Hepatic stellate cell (primary cell): ENCODE results near the gene RPL18.
A peak's percentile ranks its signal among the peaks of the same experiment; 100 is the strongest.
"Not testable (repeated sequence)": the region's sequence is repeated elsewhere in the genome, so short reads cannot be mapped to it uniquely, and the experiment has no call there.

ENCODE experiments used
- DNase-seq: peaks from one replicate; pipeline ENCODE4 v3.0.0; 2011; ENCODE audit warnings: low spot score

RPL18 gene

GRCh38 chr19:48578891-48579290 lies 40.1 kb downstream of the RPL18 start:
- peak; percentile 81 for DNase-seq

GRCh38 chr19:48577908-48578307 lies 41.1 kb downstream of the RPL18 start:
- not testable (repeated sequence) for DNase-seq

DNA sequence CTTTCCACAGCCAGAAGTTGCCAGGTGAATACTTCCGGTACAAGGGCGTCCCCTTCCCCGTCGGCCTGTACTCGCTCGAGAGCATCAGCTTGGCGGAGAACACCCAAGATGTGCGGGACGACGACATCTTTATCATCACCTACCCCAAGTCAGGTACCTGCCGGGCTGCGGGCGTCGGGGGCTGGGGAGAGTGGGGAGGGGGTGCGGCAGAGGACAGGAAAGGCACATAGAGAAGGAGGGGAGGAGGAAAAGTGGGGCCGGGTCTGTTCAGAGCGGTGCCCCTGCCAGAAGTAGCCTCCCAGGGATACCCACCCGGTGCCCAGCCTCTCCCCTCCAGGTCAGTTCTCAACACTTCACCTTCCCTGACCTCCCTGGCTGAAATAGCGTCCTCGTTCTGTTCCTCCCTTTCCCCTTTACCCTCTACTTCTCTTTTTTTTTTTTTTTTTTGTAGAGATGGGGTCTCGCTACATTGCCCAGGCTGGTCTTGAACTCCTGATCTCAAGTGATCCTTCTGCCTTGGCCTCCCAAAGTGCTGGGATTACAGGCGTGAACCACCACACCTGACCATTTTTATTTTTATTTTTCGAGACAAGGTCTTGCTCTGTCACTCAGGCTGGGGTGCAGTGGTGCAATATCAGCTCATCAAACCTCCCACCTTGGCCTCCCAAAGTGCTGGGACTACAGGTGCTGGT lies 42.9 kb downstream of the RPL18 start:
- DNase-seq, result no peak

DNA sequence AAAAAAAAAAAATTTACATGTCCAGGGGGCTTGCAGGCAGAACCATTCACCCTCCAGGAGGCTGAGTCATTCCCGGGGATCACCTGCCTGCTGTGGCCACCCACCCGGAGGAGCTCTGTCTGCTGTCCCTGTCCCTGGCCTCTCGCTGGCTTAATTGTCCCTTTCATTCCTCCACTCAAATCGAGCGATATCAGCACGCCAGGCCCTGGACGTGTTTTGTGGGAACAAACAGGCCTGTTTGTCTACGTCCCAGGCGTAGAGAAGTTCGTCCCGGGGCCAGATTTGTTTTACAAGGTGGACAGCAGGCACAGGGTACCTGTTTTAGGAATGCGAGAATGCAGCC lies 45.8 kb downstream of the RPL18 start:
- DNase-seq, result no peak

DNA sequence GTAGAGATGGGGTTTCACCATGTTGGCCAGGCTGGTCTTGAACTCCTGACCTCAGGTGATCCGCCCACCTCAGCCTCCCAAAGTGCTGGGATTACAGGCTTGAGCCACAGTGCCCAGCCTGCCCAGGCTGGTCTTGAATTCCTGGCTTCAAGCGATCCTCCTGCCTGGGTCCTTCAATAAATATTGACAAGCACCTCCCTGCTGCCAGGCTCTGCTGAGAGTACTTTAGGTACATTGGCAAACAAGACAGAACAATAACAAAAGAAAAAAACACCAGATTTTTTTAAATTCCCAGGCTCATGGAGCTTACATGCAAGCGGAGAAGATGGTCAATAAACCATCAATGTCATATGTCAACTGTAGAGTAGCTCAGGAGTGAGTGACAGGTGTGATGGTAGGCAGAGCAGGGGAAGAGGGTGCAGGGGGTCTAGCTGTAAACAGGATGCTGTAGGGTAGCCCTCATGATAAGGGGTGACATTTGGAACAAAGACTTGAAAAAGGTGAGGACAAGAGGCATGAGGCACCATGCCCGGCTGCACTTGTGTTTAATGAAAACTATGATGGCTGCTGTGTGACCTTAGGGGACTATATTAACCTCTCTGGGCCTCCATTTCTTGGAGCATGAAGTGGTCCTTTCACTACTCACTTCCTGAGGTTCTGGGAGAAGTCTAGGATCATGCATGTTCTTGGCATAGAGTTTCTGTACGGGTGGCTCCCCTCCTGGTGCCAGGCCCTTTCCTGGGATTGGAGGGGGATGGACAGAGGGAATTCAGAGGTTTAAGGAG lies 47.4 kb downstream of the RPL18 start:
- DNase-seq, result no peak

GRCh38 chr19:48569814-48570213 lies 49.2 kb downstream of the RPL18 start:
- DNase-seq, result no peak

DNA sequence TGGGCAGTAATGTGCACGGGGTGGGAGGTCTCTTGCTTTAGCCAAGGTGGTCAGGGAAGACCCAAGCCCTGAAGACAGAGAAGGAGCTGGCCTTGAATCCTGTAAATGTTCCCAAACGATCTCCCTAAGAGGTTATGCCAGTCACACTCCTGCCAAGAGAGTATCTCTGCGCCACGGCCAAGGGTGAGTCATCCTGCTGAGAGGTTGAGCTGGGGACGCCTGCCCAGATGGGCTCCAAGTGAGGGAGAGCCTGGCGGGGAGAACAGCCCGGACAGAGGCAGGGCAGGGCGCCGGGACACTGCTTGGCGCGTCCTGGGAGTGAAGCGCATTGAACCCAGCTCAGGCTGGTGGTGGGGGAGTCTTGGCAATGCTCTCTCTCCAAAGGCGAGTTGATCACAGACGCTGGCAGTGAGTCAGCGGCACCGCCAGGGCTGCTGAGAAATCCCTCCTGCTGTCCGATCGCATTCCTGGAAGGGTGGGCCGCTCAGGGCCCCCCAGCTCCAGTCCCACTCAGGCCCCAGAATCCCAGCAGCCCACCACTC lies 50.6 kb downstream of the RPL18 start:
- DNase-seq, result peak; percentile 85
